Activated naive CD4-positive, alpha-beta T cell treated with anti-CD3 and anti-CD28 coated beads, Interleukin-2, amount 50 U/mL, for 24 hours (primary cell): ENCODE measurements around the gene CD300H.
"Not testable (repeated sequence)": the region's sequence is repeated elsewhere in the genome, so short reads cannot be mapped to it uniquely, and the experiment has no call there.

Experiments
- H3K27ac Mint-ChIP-seq: one replicate; pipeline ENCODE4 v1.8.0; 2021; ENCODE audit warnings: mild to moderate bottlenecking, mixed read lengths
- H3K27me3 Mint-ChIP-seq: one replicate; pipeline ENCODE4 v1.8.0; 2021; ENCODE audit warnings: mixed read lengths
- H3K36me3 Mint-ChIP-seq: one replicate; pipeline ENCODE4 v1.8.0; 2021; ENCODE audit warnings: mixed read lengths
- H3K4me1 Mint-ChIP-seq: one replicate; pipeline ENCODE4 v1.8.0; 2021; ENCODE audit warnings: mixed read lengths
- H3K4me3 Mint-ChIP-seq: one replicate; pipeline ENCODE4 v1.8.0; 2021; ENCODE audit warnings: mild to moderate bottlenecking, mixed read lengths
- H3K9me3 Mint-ChIP-seq: one replicate; pipeline ENCODE4 v1.8.0; 2021; ENCODE audit warnings: mixed read lengths

Gene CD300H

DNA sequence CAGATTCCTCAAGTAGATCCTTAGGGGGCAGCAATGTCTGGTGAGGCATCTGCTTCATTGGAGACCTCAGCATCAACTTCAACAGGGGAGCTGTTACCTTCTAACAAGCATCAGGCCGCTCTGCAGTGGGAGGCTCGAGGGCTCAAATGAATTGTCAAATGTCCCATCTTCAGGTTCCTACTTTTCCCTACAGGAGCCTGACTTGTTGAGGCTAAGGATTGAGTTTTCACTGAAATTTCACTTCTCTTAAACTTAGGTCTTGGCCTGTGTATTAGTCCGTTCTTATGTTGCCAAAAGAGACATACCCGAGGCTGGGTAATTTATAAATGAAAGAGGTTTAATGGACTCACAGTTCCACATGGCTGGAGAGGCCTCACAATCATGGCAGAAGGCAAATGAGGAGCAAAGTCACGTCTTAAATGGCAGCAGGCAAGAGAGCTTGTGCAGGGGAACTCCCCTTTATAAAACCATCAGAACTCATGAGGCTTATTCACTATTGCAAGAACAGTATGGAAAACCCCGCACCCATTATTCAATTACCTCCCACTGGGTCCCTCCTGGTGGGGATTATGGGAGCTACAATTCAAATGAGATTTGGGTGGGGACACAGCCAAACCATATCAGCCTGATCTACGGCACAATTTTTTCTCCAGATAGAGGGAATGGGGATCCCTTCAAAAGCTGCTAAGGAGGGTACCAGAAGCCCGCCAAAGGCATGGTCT is 29.9 kb upstream of the CD300H start:
- Mint-ChIP-seq H3K4me3 (no peak overlapping the region), H3K27ac (no peak overlapping the region), H3K36me3 (no peaks in the 10 kb centered on the region), H3K9me3 (no peaks in the 10 kb centered on the region), H3K4me1 (peaks cover 29% of the 10 kb centered on the region), H3K27me3 (peaks cover 2% of the 10 kb centered on the region)

DNA sequence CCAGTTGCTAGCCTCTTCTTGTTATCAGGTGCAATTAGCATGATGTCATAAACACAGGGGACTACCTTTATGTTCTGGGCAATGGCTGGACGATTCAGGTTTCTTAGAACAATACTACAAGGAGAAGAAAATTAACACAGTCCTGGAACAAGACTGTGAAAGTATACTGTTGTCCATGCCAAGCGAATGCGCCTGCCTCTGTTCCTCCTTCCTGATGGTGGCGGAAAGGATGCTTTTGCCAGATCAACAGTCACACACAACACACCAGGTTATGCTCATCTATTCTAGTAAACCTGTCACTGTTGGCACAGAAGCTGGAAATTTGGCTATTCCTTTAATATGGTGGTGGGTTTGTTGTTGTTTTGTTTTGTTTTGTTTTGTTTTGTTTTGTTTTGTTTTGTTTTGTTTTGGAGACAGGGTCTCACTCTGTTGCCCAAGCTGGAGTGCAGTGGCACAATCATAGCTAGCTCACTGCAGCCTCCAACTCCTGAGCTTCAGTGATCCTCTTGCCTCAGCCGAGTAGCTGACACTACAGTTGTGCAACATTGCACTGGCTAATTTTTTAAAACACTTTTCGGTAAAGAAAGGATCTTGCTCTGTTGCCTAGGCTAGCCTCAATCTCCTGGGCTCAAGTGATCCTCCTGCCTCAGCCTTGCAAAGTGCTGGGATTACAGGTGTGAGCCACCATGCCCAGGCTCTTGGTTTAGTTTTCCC is 27.9 kb upstream of the CD300H start:
- H3K9me3 Mint-ChIP-seq, result no peaks in the 10 kb centered on the region
- H3K36me3 Mint-ChIP-seq, result no peaks in the 10 kb centered on the region
- no peak overlapping the region for H3K27ac Mint-ChIP-seq
- peaks cover 33% of the 10 kb centered on the region for H3K4me1 Mint-ChIP-seq
- peaks cover 2% of the 10 kb centered on the region for H3K27me3 Mint-ChIP-seq
- H3K4me3 Mint-ChIP-seq, result no peak overlapping the region

DNA sequence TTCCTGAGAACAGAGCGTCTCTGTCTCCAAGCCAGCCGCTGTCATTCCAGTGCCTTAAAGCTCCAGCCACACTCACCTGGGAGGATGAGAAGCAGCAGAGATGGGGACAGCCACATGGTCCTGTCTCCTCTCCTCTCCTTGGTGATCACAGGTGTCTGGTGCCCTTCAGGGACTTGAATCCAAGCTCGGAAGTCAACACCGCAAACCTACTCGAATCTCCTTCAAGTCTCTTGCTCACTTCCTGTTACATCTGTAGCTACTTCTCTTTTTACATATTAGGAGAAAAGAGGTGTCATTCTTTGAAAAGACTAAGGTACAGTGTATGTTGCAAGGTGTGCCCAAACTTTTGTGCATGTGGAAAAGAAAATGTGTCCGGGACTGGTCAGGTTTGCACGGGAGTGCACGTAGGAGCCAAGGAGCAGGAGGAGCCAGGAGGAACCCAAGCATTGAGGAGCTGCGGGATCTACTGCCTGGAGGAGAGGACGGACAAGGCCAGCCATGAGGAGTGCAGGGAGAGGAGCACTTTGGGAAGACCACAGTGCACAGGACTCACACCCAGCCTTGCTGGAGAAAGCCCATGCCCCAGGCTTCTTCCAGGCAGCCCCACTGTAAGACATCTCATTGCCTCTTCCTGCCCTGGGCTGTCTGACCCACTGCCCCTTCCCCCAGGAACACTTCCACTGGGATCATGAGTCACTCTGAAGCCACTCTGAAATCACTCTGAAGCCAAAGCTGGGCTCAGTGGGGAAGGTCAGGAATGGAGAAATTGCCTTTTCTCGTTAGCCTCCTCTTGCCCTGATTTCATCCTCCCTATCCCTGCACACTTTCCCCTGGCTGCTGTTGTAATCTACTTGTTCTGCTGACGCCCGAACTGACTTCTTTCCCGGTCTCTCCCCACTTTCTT is 25.0 kb upstream of the CD300H start, which contains the start of gene CD300LD:
TSS of gene CD300LD (minus strand) at position 197 of the 904 bp plus-strand sequence. CDS start at position 116, 81 bp downstream.
- peaks cover 16% of the 10 kb centered on the region for H3K4me1 Mint-ChIP-seq
- H3K27me3 Mint-ChIP-seq, result no peaks in the 10 kb centered on the region
- H3K4me3 Mint-ChIP-seq, result no peak within 1 kb of the TSS
- H3K27ac Mint-ChIP-seq, result peak within 1 kb of the TSS; percentile 3
- no peaks in the 10 kb centered on the region for H3K36me3 Mint-ChIP-seq
- no peaks in the 10 kb centered on the region for H3K9me3 Mint-ChIP-seq

DNA sequence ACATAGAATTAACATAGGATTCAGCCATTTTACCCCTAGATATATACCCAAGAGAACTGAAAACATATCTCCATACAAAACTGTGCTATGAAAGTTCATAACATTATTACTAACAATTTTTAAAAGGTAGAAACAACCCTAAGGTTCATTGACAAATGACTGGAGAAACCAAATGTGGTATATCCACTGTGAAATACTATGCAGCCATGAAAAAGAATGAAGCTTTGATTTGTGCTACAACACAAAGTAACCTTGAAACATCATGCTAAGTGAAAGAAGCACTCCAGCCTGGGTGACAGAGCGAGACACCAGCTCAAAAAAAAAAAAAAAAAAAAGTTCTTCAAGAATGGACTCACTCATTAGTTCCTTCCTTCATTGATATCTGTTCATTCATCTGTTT is 24.2 kb upstream of the CD300H start:
- Mint-ChIP-seq H3K4me1 (peaks cover 16% of the 10 kb centered on the region), H3K9me3 (no peaks in the 10 kb centered on the region), H3K27ac (no peak overlapping the region), H3K27me3 (no peaks in the 10 kb centered on the region), H3K4me3 (no peak overlapping the region), H3K36me3 (no peaks in the 10 kb centered on the region)

DNA sequence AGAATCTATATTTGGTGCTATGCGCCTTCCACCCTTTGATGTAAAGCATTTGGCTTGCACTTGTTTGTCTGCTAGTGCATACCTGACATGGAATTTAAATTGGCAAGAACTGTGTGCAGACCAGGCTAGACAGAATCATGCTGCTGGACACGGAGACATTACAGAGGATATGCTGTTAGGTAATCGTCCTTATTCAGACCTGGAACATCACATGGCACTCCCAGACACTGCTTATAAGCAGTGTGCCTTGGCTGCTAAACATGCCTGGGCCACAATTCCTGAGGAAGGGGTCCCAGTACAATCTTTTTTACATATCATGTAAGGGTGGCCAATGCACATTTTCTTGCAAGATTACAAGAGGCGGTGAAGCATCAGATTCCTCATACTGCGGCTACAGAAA is 18.4 kb upstream of the CD300H start:
- no peaks in the 10 kb centered on the region for H3K9me3 Mint-ChIP-seq
- no peaks in the 10 kb centered on the region for H3K36me3 Mint-ChIP-seq
- H3K27me3 Mint-ChIP-seq, result no peaks in the 10 kb centered on the region
- no peak overlapping the region for H3K4me3 Mint-ChIP-seq
- H3K4me1 Mint-ChIP-seq, result no peaks in the 10 kb centered on the region
- H3K27ac Mint-ChIP-seq, result no peak overlapping the region

DNA sequence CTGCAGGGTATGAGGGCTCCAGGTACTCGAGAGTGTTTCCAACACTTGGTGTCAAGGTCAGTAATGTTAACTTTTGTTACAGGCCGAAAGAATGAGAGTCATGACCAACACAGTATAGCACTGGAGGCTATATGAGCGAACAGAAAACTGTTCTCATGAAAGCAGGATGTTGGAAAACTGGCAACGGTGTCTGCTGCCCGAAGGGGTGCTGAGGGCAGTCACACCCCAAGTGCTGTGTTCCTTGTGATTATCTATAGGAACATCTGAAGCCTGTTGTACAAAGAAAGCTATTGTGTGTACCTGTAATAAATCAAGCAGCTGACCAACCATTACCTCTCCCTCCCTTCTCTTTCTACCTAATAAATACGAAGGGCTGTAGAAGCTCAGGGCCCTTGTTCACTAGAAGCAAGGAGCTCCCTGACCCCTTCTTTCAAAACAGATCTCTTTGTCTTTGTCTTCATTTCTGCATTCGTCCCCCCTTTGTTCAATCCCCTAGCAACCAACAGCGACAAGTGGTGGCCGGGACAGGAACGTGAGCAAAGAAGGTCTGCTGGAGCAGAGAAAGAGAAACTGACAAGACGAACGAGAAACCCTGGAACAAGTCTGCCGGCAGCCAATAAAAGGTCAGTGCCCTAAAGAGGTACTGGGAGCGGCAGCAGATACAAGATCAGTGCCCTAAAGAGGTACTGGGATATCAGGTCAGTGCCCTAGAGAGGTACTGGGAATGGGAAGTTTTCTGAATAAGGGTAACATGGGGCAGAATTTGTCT is 17.2 kb upstream of the CD300H start:
- no peaks in the 10 kb centered on the region for H3K27me3 Mint-ChIP-seq
- H3K4me3 Mint-ChIP-seq, result no peak overlapping the region
- no peaks in the 10 kb centered on the region for H3K9me3 Mint-ChIP-seq
- no peaks in the 10 kb centered on the region for H3K36me3 Mint-ChIP-seq
- H3K27ac Mint-ChIP-seq, result no peak overlapping the region
- H3K4me1 Mint-ChIP-seq, result peaks cover 11% of the 10 kb centered on the region

DNA sequence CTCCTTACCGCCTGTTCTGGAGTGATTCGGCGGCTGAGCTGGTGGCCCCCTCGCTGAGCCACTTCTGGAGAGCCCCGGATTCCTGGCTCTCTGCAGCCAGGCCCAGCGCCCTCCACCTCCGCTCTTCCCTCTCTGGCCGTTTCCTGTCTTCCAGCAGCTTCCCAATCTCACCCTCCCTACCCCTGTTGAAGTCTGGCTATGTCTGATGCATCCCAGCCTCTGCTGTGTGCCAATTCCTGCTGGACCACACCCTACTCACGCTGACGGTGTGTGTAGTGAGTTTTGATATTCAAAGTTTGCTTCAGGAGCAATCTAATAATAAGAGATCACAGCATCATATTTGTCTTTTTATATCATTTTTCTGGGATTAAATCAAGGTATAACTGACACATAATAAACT is 15.3 kb upstream of the CD300H start:
- no peaks in the 10 kb centered on the region for H3K9me3 Mint-ChIP-seq
- H3K36me3 Mint-ChIP-seq, result no peaks in the 10 kb centered on the region
- no peak overlapping the region for H3K4me3 Mint-ChIP-seq
- no peak overlapping the region for H3K27ac Mint-ChIP-seq
- H3K4me1 Mint-ChIP-seq, result peaks cover 17% of the 10 kb centered on the region
- H3K27me3 Mint-ChIP-seq, result no peaks in the 10 kb centered on the region

DNA sequence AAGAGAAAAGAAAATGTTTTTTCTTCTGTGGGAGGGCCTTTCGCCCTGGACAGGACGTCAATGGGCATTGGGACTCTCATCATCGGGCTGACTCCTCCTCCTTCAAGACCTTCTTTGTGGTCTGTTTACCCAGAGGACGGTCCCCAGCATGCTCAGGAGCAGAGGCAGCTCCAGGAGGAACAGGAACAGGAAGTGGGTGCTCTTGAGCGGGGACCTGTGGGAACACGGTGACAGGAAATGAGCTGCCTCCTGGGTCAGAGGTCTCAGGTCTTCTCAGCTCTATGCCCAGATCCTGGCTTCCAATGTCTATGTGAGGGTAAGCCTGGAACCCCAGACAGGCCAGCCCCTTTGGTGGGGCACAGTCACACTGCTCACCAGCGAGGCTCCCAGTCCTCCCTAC is 12.6 kb upstream of the CD300H start:
- Mint-ChIP-seq H3K27me3 (no peaks in the 10 kb centered on the region), H3K4me1 (peaks cover 17% of the 10 kb centered on the region), H3K9me3 (no peaks in the 10 kb centered on the region), H3K27ac (no peak overlapping the region), H3K36me3 (peaks cover 1% of the 10 kb centered on the region), H3K4me3 (no peak overlapping the region)

DNA sequence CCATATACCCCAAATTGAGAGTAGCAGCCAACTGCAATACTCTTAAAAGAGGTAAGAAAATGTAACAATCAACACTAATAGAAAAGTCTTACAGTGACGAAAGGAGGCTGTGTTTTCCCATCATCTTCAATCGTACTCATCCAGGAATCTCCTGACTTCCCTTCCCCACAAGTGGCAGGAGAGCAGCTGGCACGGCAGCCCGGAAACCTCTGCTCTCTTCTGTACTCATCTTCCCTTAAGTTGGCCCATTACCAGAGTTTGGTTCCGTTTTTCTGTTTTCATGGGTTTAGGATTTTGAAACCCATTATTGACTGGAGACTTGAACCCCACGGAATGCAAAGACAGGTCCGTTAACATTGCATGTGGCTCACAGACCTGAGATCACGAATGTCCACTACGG is 11.7 kb upstream of the CD300H start:
- H3K27ac Mint-ChIP-seq, result no peak overlapping the region
- H3K36me3 Mint-ChIP-seq, result peaks cover 1% of the 10 kb centered on the region
- no peaks in the 10 kb centered on the region for H3K27me3 Mint-ChIP-seq
- peaks cover 17% of the 10 kb centered on the region for H3K4me1 Mint-ChIP-seq
- no peak overlapping the region for H3K4me3 Mint-ChIP-seq
- H3K9me3 Mint-ChIP-seq, result no peaks in the 10 kb centered on the region

DNA sequence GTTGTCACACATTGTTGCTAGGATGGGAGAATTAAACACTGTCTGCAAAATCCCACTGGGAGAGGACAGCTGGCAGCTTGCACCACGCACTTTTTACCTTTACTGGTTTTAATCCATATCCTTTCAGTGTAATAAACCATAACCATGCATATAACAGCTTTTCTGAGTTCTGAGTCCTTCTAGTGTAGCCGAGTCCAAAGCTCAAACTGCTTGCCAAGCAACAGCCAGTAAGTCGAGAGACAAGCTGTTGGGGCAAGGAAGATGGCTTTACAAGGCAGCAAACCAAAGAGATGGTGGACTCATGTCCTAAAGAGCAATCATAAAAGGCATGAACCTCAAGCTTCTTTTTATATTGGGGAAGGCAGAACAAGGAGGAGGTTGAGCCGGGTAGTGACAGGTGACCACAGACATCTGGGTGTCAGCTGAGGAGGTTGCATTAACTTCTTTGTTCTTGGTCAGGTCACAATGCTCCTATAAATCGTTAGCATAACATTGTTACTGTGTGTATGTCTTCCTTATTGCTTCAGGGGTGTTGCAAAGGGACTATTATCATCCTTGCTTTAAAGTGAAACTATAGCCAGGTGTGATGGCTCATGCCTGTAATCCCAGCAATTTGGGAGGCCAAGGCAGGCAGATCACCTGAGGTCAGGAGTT is 7.3 kb upstream of the CD300H start:
- Mint-ChIP-seq H3K27me3 (no peaks in the 10 kb centered on the region), H3K36me3 (peaks cover 1% of the 10 kb centered on the region), H3K4me3 (no peak overlapping the region), H3K27ac (no peak overlapping the region), H3K9me3 (no peaks in the 10 kb centered on the region), H3K4me1 (peaks cover 6% of the 10 kb centered on the region)

DNA sequence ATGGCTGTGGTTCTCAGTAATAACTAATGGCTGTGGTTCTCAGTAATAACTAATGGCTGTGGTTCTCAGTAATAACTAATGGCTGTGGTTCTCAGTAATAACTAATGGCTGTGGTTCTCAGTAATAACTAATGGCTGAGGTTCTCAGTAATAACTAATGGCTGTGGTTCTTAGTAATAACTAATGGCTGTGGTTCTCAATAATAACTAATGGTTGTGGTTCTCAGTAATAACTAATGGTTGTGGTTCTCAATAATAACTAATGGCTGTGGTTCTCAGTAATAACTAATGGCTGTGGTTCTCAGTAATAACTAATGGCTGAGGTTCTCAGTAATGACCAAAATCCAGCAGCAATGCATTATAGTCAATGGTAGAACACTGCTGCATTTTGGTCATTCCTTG is 6.3 kb upstream of the CD300H start:
- H3K27ac Mint-ChIP-seq, H3K9me3 Mint-ChIP-seq, H3K4me1 Mint-ChIP-seq, H3K27me3 Mint-ChIP-seq, H3K4me3 Mint-ChIP-seq, H3K36me3 Mint-ChIP-seq: not testable (repeated sequence)

DNA sequence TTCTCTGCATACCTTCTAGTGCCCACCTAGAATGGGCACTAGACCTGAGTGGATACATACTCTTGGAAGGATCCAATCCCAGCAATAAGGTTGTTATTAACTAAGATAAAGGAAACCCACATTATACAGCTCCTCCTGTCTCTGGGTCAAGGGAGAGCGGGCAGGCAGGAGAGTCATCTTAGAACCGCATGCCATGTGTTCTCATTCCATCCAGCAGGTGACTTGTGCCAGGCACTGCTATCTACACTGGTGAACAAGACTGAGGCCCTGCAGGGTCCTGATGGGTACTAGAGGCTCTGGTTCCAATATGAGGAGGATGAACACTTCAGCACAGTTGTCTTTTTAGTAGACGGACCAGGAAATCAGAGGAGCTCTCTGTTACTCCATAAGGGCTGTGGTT is 5.9 kb upstream of the CD300H start:
- Mint-ChIP-seq H3K4me1 (no peaks in the 10 kb centered on the region), H3K27ac (no peak overlapping the region), H3K4me3 (no peak overlapping the region), H3K27me3 (peaks cover 6% of the 10 kb centered on the region), H3K9me3 (no peaks in the 10 kb centered on the region), H3K36me3 (peaks cover 1% of the 10 kb centered on the region)

DNA sequence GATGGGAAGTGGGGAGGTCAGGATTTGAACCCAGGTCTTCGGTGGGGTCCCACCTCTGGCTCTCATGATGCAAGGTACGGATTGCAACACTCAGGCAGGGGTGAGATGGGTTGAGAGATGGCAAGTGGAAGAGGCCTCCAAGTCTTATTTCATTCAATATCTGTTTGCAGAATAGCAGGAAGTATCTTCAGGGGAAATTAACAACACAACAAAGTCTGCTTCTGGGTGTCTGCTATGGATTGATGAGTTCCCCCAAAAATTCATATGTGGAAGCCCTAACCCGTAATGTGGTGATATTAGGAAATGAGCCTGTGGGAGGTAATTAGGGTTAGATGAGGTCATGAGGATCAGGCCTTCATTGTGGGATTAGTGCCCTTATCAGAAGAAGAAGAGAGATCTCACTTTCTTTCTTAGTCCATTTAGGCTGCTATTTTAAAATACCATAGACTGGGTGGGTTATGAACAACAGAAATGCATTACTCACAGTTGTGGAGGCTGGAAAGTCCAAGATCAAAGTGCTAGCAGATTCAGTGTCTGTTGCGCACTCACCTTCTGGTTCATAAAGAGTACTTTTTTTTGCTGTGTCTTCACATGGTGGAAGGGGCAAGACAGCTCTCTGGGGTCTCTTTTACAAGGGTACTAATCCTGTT is 4.4 kb upstream of the CD300H start:
- Mint-ChIP-seq H3K27ac (peak overlapping the region; percentile 18), H3K36me3 (peaks cover 1% of the 10 kb centered on the region), H3K4me3 (no peak overlapping the region), H3K9me3 (no peaks in the 10 kb centered on the region), H3K27me3 (peaks cover 6% of the 10 kb centered on the region), H3K4me1 (no peaks in the 10 kb centered on the region)
